Measurements from ENCODE around the gene UTP14C.
"Not testable (repeated sequence)": the region's sequence is repeated elsewhere in the genome, so short reads cannot be mapped to it uniquely, and the experiment has no call there.

Gene UTP14C, protein sequence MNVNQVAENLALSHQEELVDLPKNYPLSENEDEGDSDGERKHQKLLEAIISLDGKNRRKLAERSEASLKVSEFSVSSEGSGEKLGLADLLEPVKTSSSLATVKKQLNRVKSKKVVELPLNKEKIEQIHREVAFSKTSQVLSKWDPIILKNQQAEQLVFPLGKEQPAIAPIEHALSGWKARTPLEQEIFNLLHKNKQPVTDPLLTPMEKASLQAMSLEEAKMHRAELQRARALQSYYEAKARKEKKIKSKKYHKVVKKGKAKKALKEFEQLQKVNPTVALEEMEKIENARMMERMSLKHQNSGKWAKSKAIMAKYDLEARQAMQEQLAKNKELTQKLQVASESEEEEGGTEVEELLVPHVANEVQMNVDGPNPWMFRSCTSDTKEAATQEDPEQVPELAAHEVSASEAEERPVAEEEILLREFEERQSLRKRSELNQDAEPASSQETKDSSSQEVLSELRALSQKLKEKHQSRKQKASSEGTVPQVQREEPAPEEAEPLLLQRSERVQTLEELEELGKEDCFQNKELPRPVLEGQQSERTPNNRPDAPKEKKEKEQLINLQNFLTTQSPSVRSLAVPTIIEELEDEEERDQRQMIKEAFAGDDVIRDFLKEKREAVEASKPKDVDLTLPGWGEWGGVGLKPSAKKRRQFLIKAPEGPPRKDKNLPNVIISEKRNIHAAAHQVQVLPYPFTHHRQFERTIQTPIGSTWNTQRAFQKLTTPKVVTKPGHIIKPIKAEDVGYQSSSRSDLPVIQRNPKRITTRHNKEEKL

DNA sequence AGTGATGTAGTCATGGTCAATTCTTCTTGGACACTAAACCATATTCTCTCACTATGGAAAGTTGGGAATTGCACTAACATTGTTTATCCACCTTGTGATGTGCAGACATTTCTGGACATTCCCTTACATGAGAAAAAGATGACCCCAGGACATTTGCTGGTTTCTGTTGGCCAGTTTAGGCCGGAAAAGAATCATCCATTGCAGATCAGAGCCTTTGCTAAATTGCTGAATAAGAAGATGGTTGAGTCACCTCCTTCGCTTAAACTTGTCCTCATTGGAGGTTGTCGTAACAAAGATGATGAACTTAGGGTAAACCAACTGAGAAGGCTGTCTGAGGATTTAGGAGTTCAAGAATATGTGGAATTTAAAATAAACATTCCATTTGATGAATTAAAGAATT is at the start of gene UTP14C:
Gene UTP14C (plus strand): TSS at position 211 of the 400 bp plus-strand sequence. CDS start 4,114 bp downstream, outside the sequence.
- no peak for DNase-seq (ENCODE audit: low read depth in 1 of 2, low spot score in 1 of 2)
- in situ Hi-C loops (cut with HindIII; ENCODE audit: low pct_unique_long_range_greater_than_20kb, low sequenced_read_pairs), result no loop called here
- no peak for TF ChIP-seq JUND (IDR thresholded peaks at IDR 0.05; ENCODE audit: low read depth)

DNA sequence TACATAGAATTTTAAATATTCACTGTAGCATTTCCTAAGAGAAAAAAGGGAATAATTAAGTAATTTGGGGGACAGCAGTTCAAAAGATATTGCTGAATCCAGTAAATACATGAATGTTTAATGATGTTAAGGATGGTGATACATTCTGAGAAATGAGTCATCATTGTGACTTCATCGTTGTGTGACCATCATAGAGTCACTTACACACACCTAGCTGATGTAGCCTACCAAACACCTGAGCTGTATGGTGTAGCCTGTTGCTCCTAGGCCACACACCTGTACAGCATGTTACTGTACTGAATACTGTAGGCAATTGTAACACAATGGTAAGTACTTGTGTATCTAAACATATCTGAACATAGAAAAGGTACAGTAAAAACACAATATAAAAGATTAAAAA is 48.1 kb upstream of the UTP14C start:
- DNase-seq (ENCODE audit: low read depth in 1 of 2, low spot score in 1 of 2), result no peak
- in situ Hi-C loops (cut with HindIII; ENCODE audit: low pct_unique_long_range_greater_than_20kb, low sequenced_read_pairs), result no loop called here
- no peak for TF ChIP-seq JUND (IDR thresholded peaks at IDR 0.05; ENCODE audit: low read depth)

DNA sequence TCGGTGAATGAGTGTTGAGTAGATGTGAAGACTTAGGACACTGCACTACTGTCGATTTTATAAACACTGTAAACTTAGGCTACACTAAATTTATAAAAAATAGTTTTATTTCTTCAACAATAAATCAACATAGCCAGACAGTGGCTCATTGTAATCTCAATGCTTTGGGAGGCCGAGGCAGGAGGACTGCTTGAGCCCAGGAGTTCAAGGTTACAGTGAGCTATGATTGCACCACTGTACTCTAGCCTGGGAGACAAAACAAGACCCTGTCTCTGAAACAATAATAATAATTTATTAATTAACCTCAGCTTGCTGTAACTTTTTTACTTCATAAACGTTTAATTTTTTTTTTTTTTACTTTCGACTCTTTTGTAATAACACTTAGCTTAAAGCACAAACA is 47.6 kb upstream of the UTP14C start:
- DNase-seq (ENCODE audit: low read depth in 1 of 2, low spot score in 1 of 2), result no peak
- in situ Hi-C loops (cut with HindIII; ENCODE audit: low pct_unique_long_range_greater_than_20kb, low sequenced_read_pairs), result no loop called here
- TF ChIP-seq JUND (IDR thresholded peaks at IDR 0.05; ENCODE audit: low read depth), result no peak

DNA sequence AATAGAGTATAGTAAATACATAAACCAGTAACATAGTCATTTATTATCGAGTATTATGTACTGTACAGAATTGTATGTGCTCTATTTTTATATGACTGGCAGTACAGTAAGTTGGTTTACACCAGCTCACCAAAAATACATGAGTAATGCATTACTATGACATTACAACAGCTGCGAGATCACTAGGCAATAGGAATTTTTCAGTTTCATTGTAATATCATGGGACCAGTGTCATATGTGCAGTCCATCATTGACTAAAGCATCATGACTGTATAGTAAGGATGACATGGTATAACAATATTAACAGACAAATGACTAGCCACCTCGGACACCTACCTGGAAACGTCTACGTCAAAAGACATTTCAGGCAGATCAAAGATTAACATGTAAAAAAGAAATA is 46.9 kb upstream of the UTP14C start:
- in situ Hi-C loops (cut with HindIII; ENCODE audit: low pct_unique_long_range_greater_than_20kb, low sequenced_read_pairs), result no loop called here
- DNase-seq (ENCODE audit: low read depth in 1 of 2, low spot score in 1 of 2), result no peak
- no peak for TF ChIP-seq JUND (IDR thresholded peaks at IDR 0.05; ENCODE audit: low read depth)

DNA sequence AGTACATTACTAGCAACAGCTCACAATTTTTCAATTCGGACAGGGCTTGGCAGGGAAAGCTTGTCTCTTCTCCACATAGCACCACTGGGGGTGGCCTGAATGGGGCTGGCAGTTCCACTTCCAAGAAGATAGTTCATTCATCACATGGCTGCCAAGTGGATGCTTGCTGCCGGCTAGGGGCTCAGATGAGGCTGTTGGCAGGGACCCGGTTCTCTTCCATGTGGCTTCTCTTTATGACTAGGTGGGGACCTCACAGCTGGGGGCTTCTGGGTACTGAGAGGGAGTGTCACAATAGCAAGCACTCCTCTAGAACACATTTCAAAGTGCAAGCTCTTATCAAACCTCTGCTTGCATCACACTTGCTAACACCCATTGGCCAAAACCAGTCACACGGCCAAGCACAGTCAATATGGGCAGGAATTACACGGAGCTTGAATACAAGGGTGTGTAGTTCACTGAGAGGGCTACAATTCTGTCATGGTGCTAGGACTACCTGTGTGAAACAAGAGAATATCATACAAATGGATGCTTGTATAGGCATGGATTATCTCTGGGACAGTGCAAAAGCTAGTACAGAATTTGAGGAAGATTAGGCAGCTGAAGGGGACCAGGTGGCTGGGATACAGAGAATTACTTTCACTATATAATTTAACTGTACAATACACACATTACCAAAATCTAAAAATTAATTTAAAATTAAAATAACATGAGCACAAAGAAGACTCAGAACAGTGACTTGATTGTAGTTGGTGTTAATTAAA is 45.5 kb upstream of the UTP14C start:
- DNase-seq (ENCODE audit: low read depth in 1 of 2, low spot score in 1 of 2), result no peak
- no peak for TF ChIP-seq JUND (IDR thresholded peaks at IDR 0.05; ENCODE audit: low read depth)
- in situ Hi-C loops (cut with HindIII; ENCODE audit: low pct_unique_long_range_greater_than_20kb, low sequenced_read_pairs), result no loop called here

DNA sequence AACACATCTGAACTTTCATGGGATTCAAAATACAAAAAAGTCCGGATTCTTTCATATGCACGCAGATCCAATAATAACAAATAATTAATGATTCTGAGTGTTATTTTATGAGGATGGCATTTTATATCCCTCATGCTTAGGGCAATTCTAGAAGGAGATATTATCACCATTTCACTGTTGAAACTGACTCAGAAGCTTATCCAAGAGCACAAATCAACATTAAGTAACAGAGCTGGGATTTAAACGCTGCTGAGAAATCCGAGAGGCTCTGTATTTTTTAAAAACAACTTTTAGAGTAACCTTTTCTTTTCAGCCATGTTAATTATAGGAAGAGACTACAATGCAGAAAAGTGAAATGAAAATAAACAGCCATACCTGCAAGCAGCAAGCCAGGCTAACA is 43.6 kb upstream of the UTP14C start:
- TF ChIP-seq JUND (IDR thresholded peaks at IDR 0.05; ENCODE audit: low read depth), result no peak

DNA sequence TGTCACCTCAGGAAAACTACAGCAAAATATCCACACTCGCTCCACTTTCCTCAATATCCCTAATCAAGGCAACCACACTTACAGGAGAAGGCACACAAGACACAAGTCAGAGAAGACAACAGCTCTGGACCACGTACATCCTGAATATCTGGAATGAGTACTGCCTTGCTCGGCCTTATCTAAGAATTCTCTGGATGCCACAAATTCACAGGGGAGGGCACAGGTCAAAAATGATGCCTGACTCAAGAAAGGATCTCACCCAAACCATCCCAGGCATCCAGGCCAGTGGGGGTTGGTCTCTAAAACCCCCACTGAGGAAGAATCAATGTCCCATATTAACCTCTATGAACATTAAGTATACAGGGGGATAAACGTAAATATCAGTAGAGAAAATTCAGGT is 43.1 kb upstream of the UTP14C start:
- in situ Hi-C loops (cut with HindIII; ENCODE audit: low pct_unique_long_range_greater_than_20kb, low sequenced_read_pairs), result no loop called here
- TF ChIP-seq JUND (IDR thresholded peaks at IDR 0.05; ENCODE audit: low read depth), result no peak
- no peak for DNase-seq (ENCODE audit: low read depth in 1 of 2, low spot score in 1 of 2)

More for the DNA sequence above, 43.6 kb upstream of the UTP14C start:
- in situ Hi-C loops (cut with HindIII; ENCODE audit: low pct_unique_long_range_greater_than_20kb, low sequenced_read_pairs), result no loop called here
- no peak for DNase-seq (ENCODE audit: low read depth in 1 of 2, low spot score in 1 of 2)

DNA sequence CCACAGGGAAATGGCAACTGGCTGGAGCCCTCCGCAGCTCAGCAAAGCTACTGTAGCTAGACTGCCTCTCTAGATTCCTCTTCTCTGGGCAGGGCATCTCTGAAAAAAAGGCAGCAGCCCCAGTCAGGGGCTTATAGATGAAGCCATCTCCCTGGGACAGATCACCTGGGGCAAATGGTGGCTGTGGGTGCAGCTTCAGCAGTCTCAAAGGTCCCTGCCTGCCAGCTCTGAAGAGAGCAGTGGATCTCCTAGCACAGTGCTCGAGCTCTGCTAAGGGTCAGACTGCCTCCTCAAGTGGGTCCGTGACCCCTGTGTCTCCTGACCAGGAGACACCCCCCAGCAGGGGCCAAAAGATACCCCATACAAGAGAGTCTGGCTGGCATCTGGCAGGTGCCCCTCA is 41.2 kb upstream of the UTP14C start:
- in situ Hi-C loops (cut with HindIII; ENCODE audit: low pct_unique_long_range_greater_than_20kb, low sequenced_read_pairs); DNase-seq (ENCODE audit: low read depth in 1 of 2, low spot score in 1 of 2): not testable (repeated sequence)

DNA sequence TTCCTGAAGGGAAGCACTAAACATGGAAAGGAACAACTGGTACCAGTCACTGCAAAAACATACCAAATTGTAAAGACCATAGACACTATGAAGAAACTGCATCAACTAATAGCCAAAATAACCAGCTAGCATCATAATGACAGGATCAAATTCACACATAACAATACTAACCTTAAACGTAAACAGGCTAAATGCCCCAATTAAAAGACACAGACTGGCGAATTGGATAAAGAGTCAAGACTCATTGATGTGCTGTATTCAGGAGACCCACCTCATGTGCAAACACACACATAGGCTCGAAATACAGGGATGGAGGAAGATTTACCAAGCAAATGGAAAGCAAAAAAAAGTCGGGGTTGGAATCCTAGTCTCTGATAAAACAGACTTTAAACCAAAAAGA is 39.6 kb upstream of the UTP14C start:
- DNase-seq (ENCODE audit: low read depth in 1 of 2, low spot score in 1 of 2); in situ Hi-C loops (cut with HindIII; ENCODE audit: low pct_unique_long_range_greater_than_20kb, low sequenced_read_pairs): not testable (repeated sequence)

DNA sequence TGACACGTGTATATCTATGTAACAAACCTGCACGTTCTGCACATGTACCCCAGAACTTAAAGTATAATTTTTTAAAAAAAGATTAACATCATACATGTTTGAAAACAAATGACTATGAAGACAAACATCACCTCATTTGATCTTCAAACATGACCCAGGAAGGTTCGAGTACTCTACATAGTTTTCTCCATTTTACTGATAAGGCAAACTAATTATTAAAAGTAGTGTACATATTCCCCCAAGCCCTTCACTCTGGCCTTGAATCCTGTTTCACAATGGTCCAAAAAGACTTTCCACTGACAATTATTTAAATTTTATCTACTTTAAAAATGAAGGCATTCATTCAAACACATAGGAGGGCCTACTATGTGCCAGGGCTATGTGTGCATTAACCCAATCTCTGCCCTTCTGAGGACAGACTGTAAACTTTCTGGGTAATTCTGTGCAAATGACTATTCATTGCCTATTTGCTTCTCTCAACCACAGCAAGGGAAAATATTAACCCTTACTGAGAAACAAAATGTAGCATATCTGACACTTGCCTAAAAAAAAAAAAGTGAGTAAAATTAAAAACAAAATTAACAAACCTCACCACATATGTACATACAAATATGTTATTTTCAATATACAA is 35.4 kb upstream of the UTP14C start:
- no peak for DNase-seq (ENCODE audit: low read depth in 1 of 2, low spot score in 1 of 2)
- in situ Hi-C loops (cut with HindIII; ENCODE audit: low pct_unique_long_range_greater_than_20kb, low sequenced_read_pairs), result no loop called here
- no peak for TF ChIP-seq JUND (IDR thresholded peaks at IDR 0.05; ENCODE audit: low read depth)

DNA sequence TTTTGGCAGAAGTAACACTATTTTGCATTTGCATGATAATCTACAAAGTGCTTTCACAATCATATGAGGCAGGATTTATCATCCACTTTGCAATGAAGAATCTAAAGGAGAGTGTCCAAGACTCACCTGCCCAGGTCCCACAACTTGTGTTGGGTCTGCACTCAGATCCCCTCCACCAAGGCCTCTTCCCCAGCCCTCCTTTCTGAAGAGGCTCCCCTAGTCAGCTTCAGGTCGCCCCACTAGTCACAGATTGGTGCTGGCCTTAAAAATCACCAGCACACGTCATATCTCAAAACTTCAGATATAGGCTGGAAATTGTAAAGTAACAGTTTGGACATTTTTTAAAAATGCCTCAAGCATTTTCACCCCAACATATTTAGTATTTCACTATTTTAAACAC is 30.8 kb upstream of the UTP14C start:
- TF ChIP-seq JUND (IDR thresholded peaks at IDR 0.05; ENCODE audit: low read depth), result no peak
- DNase-seq (ENCODE audit: low read depth in 1 of 2, low spot score in 1 of 2), result no peak
- in situ Hi-C loops (cut with HindIII; ENCODE audit: low pct_unique_long_range_greater_than_20kb, low sequenced_read_pairs), result no loop called here
